ENCODE measurements around the gene UBR1.

GRCh38 chr15:43111354-43111753 lies 5.5 kb upstream of the UBR1 start:
- TF ChIP-seq TAF1 (IDR thresholded peaks at IDR 0.05; ENCODE audit: borderline replicate concordance, low read depth, low read length), result no peak
- no peak for TF ChIP-seq POLR2AphosphoS5 (IDR thresholded peaks at IDR 0.05; ENCODE audit: low read depth, low read length)
- no peak for TF ChIP-seq POLR2A (IDR thresholded peaks at IDR 0.05; ENCODE audit: low read depth, low read length)

Data from GM12892 (cell line).